GM12865 (cell line): Measurements from ENCODE around the gene ARHGAP22.

ENCODE experiments used
- DNase-seq: peaks from one replicate; pipeline ENCODE4 v3.0.0; 2010; ENCODE audit warnings: low read depth
- H3K4me3 ChIP-seq: 2 replicates; pipeline ENCODE4 v1.5.1; 2011; ENCODE audit warnings: mild to moderate bottlenecking, low read depth, low read length, control low read depth
- TF ChIP-seq, protein P1 (sequence below): IDR thresholded peaks from 2 replicates; pipeline ENCODE4 v1.5.1; 2011; ENCODE audit warnings: low read length, control low read depth, low read depth, inconsistent platforms; ENCODE audit not compliant: insufficient read depth; ENCODE audit errors: missing control alignments

The ARHGAP22 gene

GRCh38 chr10:48576501-48576900 lies 28.4 kb downstream of the ARHGAP22 start:
- TF ChIP-seq, protein P1, sequence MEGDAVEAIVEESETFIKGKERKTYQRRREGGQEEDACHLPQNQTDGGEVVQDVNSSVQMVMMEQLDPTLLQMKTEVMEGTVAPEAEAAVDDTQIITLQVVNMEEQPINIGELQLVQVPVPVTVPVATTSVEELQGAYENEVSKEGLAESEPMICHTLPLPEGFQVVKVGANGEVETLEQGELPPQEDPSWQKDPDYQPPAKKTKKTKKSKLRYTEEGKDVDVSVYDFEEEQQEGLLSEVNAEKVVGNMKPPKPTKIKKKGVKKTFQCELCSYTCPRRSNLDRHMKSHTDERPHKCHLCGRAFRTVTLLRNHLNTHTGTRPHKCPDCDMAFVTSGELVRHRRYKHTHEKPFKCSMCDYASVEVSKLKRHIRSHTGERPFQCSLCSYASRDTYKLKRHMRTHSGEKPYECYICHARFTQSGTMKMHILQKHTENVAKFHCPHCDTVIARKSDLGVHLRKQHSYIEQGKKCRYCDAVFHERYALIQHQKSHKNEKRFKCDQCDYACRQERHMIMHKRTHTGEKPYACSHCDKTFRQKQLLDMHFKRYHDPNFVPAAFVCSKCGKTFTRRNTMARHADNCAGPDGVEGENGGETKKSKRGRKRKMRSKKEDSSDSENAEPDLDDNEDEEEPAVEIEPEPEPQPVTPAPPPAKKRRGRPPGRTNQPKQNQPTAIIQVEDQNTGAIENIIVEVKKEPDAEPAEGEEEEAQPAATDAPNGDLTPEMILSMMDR: no peak
- DNase-seq: no peak
- no peak overlapping the region for H3K4me3 ChIP-seq

GRCh38 chr10:48575901-48576300 lies 29.0 kb downstream of the ARHGAP22 start:
- TF ChIP-seq, protein P1: no peak
- no peak overlapping the region for H3K4me3 ChIP-seq
- no peak for DNase-seq

- TF ChIP-seq, protein P1: no peak
- DNase-seq: peak; percentile 11
- no peak overlapping the region for H3K4me3 ChIP-seq
Measured at GRCh38 chr10:48574817-48575380, 30.0 kb downstream of the ARHGAP22 start.

- TF ChIP-seq, protein P1: no peak
- H3K4me3 ChIP-seq: no peak overlapping the region
- peak; percentile 22 for DNase-seq
Measured at GRCh38 chr10:48574322-48574796, 30.5 kb downstream of the ARHGAP22 start.

- TF ChIP-seq, protein P1: no peak
- no peak for DNase-seq
- no peak overlapping the region for H3K4me3 ChIP-seq
Measured at GRCh38 chr10:48573045-48573444, 31.8 kb downstream of the ARHGAP22 start.

DNA sequence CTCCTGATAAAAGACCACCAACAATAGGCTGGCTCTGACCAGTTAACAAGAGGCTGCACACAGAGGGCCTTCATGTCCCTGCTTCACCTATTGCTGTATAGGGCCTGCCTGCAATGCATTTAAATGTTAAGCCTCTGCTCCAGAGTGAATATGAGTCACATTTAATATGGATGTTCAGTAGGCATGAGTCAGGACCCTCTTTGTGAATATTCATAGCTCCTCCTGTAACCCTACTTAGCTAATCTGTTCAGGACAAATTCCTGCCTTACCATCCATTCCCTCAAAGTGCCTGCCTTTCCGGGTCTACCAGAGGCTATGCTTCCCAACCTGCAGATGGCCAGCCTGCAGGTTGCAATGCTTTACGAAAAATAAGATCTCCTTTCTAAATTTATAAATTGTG lies 32.5 kb downstream of the ARHGAP22 start:
- TF ChIP-seq, protein P1: no peak
- no peak for DNase-seq
- H3K4me3 ChIP-seq: no peak overlapping the region

GRCh38 chr10:48568546-48568945 lies 36.3 kb downstream of the ARHGAP22 start:
- H3K4me3 ChIP-seq: no peak overlapping the region
- TF ChIP-seq, protein P1: no peak

More at GRCh38 chr10:48568546-48568945, 36.3 kb downstream of the ARHGAP22 start:
- DNase-seq: no peak
